ENCODE data around the gene COL1A1. TPM values are rescaled to one million over a fixed set of nuclear protein-coding genes. Genes with fewer than 3 reads are reported as not detected.

COL1A1 gene
- total RNA-seq, 1 experiment from 2014 or later, result 23.4 TPM

GRCh38 chr17:50163843-50164696, 37.4 kb downstream of the COL1A1 start:
- no peak overlapping the region for H3K4me3 Mint-ChIP-seq (ENCODE audit: unreplicated experiment)
- no peaks in the 10 kb centered on the region for H3K36me3 ChIP-seq (ENCODE audit: control insufficient read depth, insufficient read depth, low read length)
- H3K9me3 Mint-ChIP-seq (ENCODE audit: unreplicated experiment), result no peaks in the 10 kb centered on the region
- peaks cover 17% of the 10 kb centered on the region for H3K4me1 ChIP-seq
- H3K36me3 Mint-ChIP-seq (ENCODE audit: insufficient read depth, unreplicated experiment), result no peaks in the 10 kb centered on the region
- no peak overlapping the region for H3K27ac Mint-ChIP-seq (ENCODE audit: unreplicated experiment)
- intact Hi-C loops (cut with micrococcal nuclease; ENCODE audit: unreplicated experiment), result no loop called here
- TF ChIP-seq, protein P1, sequence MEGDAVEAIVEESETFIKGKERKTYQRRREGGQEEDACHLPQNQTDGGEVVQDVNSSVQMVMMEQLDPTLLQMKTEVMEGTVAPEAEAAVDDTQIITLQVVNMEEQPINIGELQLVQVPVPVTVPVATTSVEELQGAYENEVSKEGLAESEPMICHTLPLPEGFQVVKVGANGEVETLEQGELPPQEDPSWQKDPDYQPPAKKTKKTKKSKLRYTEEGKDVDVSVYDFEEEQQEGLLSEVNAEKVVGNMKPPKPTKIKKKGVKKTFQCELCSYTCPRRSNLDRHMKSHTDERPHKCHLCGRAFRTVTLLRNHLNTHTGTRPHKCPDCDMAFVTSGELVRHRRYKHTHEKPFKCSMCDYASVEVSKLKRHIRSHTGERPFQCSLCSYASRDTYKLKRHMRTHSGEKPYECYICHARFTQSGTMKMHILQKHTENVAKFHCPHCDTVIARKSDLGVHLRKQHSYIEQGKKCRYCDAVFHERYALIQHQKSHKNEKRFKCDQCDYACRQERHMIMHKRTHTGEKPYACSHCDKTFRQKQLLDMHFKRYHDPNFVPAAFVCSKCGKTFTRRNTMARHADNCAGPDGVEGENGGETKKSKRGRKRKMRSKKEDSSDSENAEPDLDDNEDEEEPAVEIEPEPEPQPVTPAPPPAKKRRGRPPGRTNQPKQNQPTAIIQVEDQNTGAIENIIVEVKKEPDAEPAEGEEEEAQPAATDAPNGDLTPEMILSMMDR (IDR thresholded peaks at IDR 0.05; ENCODE audit: insufficient read depth in 1 of 2, low read depth in 1 of 2, low read length in 1 of 2, severe bottlenecking in 1 of 2, unreplicated experiment in 1 of 2), result no peak
- ChIA-PET CTCF (interaction anchor here (0.7 to 1.1 kb wide), 2 partner anchors 12 to 252 kb away, joined by 4 to 5 read pairs; no protein-coding TSS in a partner anchor), POLR2A (no interaction called here)
- H3K4me3 ChIP-seq (ENCODE audit: low read depth, low read length), result no peak overlapping the region
- H3K27me3 Mint-ChIP-seq (ENCODE audit: insufficient read depth, unreplicated experiment), result peaks cover 9% of the 10 kb centered on the region
- DNase-seq, result peak; percentile 53 to 82
- BruUV-seq (replicated peaks), result no TSS peak
- H3K9me3 ChIP-seq, result no peaks in the 10 kb centered on the region
- H3K27me3 ChIP-seq (replicated peaks; ENCODE audit: control insufficient read depth, insufficient read depth, low read length), result no peaks in the 10 kb centered on the region
- H3K4me1 Mint-ChIP-seq (ENCODE audit: low read depth, unreplicated experiment), result peaks cover 15% of the 10 kb centered on the region

DNA sequence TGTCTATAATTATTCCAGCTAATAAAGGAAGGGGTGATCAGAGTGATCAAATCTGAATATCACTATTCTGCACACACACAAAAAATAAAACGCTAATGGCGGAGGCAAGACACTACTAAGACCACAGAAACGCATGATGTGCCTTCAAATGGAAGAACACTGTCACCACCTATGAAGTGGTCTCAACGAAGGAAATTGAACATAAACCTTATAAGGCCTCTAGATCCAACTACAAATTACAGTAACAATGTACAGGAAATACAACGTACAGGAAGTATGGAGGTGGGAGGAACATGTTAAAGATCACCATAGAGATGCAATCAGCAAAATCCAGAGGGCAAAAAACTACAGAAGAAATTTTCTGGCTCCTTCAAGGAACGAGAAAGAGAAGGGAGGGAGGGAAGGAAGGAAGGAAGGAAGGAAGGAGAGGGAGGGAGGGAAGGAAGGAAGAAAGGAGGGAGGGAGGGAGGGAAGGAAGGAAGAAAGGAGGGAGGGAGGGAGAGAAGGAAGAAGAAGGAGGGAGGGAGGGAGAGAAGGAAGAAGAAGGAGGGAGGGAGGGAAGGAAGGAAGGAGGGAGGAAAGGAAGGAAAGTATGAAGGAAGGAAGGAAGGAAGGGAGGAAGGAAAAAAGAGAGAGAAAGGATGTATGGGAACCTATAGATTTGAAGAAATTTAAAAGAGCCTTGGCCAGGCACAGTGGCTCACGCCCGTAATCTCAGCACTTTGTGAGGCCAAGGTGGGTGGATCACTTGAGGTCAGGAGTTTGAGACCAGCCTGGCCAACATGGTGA, 38.8 kb downstream of the COL1A1 start:
- no peaks in the 10 kb centered on the region for H3K36me3 ChIP-seq (ENCODE audit: control insufficient read depth, insufficient read depth, low read length)
- no peaks in the 10 kb centered on the region for H3K9me3 ChIP-seq
- ChIA-PET POLR2A (no interaction called here), CTCF (interaction anchor here (0.9 to 2.5 kb wide), 13 partner anchors 11 to 301 kb away, joined by 3 to 33 read pairs (median 5); partner anchors contain the start of gene PPP1R9B)
- intact Hi-C loops (cut with micrococcal nuclease; ENCODE audit: unreplicated experiment), result no loop called here
- Mint-ChIP-seq H3K27ac (ENCODE audit: unreplicated experiment) (no peak overlapping the region), H3K4me3 (ENCODE audit: unreplicated experiment) (no peak overlapping the region), H3K9me3 (ENCODE audit: unreplicated experiment) (no peaks in the 10 kb centered on the region), H3K4me1 (ENCODE audit: low read depth, unreplicated experiment) (peaks cover 13% of the 10 kb centered on the region), H3K36me3 (ENCODE audit: insufficient read depth, unreplicated experiment) (no peaks in the 10 kb centered on the region), H3K27me3 (ENCODE audit: insufficient read depth, unreplicated experiment) (peaks cover 9% of the 10 kb centered on the region)
- no peak for DNase-seq
- no TSS peak for BruUV-seq (replicated peaks)
- TF ChIP-seq, protein P1 (IDR thresholded peaks at IDR 0.05; ENCODE audit: insufficient read depth in 1 of 2, low read depth in 1 of 2, low read length in 1 of 2, severe bottlenecking in 1 of 2, unreplicated experiment in 1 of 2), result no peak
- no peak overlapping the region for H3K4me3 ChIP-seq (ENCODE audit: low read depth, low read length)
- H3K4me1 ChIP-seq, result peaks cover 17% of the 10 kb centered on the region
- no peaks in the 10 kb centered on the region for H3K27me3 ChIP-seq (replicated peaks; ENCODE audit: control insufficient read depth, insufficient read depth, low read length)

DNA sequence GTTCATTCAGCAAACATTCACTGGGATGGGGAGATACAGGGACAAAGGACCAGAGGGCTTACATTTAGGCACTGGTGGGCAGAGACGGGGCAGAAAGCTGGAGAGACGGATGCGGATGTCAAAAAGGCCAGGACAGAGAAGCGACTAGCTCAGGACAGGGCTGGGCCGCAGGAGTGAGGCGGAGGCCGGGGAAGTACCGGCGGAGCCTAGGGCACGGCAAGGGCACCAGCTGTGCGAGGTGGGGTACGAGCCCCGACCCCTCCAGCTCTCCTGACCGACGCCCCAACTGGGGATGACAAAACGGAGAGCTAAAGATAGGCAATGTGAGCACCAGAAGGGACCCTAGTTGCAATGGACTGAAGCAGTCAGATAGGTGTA, 39.5 kb downstream of the COL1A1 start:
- no peaks in the 10 kb centered on the region for H3K36me3 Mint-ChIP-seq (ENCODE audit: insufficient read depth, unreplicated experiment)
- H3K27ac Mint-ChIP-seq (ENCODE audit: unreplicated experiment), result peak overlapping the region; percentile 2
- CTCF ChIA-PET, result interaction anchor here (0.5 to 2.5 kb wide), 16 partner anchors 10 to 300 kb away, joined by 3 to 33 read pairs (median 5); partner anchors contain the start of gene PPP1R9B
- POLR2A ChIA-PET, result no interaction called here
- TF ChIP-seq, protein P1 (IDR thresholded peaks at IDR 0.05; ENCODE audit: insufficient read depth in 1 of 2, low read depth in 1 of 2, low read length in 1 of 2, severe bottlenecking in 1 of 2, unreplicated experiment in 1 of 2), result no peak
- H3K4me3 Mint-ChIP-seq (ENCODE audit: unreplicated experiment), result peak overlapping the region; percentile 67
- peaks cover 9% of the 10 kb centered on the region for H3K27me3 Mint-ChIP-seq (ENCODE audit: insufficient read depth, unreplicated experiment)
- H3K9me3 Mint-ChIP-seq (ENCODE audit: unreplicated experiment), result no peaks in the 10 kb centered on the region
- intact Hi-C loops (cut with micrococcal nuclease; ENCODE audit: unreplicated experiment), result loop anchor here (1.0 kb wide), 6 partner anchors 10 to 301 kb away; no protein-coding TSS in a partner anchor
- no peaks in the 10 kb centered on the region for H3K36me3 ChIP-seq (ENCODE audit: control insufficient read depth, insufficient read depth, low read length)
- H3K4me1 Mint-ChIP-seq (ENCODE audit: low read depth, unreplicated experiment), result peaks cover 13% of the 10 kb centered on the region
- H3K27me3 ChIP-seq (replicated peaks; ENCODE audit: control insufficient read depth, insufficient read depth, low read length), result no peaks in the 10 kb centered on the region
- BruUV-seq (replicated peaks), result no TSS peak
- H3K4me3 ChIP-seq (ENCODE audit: low read depth, low read length), result no peak overlapping the region
- DNase-seq, result no peak
- H3K9me3 ChIP-seq, result no peaks in the 10 kb centered on the region
- H3K4me1 ChIP-seq, result peaks cover 17% of the 10 kb centered on the region

Measured in Caco-2 (cell line).